ENCODE data around the gene CTU1.

GRCh38 chr19:51124216-51124615 lies 16.0 kb upstream of the CTU1 start:
- no peak for TF ChIP-seq CTCF (IDR thresholded peaks at IDR 0.05; ENCODE audit: borderline replicate concordance, extremely low read depth, low read length, poor library complexity, severe bottlenecking)
- no peak for TF ChIP-seq EZH2 (IDR thresholded peaks at IDR 0.05; ENCODE audit: borderline replicate concordance, low read depth, low read length, severe bottlenecking)
